Left forelimb (tissue), 1 donor: ENCODE data around the gene ASCL5.

ENCODE experiments used
- DNase-seq: peaks from one replicate; pipeline ENCODE4 v3.0.0-alpha.2; 2018; ENCODE audit warnings: low spot score

ASCL5 gene

DNA sequence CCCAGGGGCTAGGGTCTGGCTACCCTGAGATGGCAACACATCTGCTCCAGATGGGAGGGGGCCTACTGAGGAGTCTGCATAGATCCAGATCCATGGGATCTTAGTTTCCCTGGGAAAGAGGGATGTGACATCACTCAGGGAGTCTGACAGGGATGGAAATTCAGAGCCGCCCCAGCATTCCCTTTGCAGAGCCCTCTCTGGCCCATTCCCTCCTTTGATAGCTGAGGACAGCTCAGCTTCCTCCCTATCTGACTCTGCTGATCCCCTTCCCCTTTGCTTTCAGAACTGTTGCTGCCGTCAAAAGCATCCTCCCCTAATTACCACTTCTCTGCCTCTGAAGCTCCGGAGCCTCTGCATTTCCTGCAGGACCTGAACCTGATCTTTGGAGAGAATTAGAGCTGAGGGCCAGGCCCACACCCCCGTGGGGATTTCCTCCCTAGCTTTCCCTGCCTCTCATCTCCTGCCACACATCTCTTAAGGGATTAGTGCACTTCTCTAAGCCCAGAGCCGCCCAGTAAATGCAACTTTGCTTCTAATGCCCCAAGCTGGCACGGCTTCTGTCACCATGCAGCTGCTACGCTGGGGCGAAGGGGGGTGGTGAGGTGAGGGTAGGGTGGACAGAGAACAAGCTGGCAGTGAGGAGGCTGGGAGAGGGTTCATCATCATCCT is 9.5 kb upstream of the ASCL5 start:
- DNase-seq, result no peak

DNA sequence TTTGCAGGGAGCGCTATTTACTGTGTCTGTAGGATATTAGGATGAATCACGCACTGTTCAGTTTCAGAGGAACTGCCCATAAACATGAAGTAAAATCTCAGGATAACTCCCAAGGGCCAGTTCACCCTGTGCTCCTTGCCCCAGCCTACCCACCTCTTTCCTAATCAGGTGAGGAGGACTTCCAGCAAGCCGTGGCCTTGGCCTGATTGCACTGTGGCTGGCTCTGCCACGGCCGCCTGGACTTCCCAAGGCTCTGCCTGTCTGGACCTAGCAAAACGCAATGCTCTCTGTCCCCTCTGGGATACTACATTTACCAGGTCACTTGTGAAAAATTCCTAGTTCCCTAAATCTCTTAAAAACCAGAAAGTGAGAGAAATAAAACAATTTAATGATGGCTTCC is 7.4 kb upstream of the ASCL5 start:
- no peak for DNase-seq

DNA sequence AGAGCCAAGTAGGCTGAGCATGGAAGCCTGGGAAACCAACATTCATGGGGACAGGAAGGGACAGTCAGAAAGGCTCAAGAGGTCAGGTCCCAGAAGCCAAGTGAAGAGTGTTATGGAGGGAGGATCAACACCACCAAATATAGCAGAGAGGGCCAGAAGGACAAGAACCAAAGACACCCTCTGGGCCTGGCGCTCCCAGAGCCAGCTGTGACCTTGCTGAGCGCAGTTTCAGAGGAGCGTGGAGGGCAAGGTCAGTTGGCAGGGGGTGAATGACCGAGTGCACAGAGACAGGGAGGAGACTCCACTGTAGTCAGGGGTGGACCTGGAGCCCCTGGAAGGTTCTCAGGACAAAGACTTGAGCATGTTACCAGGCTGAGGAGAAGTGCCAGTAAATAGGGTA is 4.4 kb upstream of the ASCL5 start:
- DNase-seq, result no peak

DNA sequence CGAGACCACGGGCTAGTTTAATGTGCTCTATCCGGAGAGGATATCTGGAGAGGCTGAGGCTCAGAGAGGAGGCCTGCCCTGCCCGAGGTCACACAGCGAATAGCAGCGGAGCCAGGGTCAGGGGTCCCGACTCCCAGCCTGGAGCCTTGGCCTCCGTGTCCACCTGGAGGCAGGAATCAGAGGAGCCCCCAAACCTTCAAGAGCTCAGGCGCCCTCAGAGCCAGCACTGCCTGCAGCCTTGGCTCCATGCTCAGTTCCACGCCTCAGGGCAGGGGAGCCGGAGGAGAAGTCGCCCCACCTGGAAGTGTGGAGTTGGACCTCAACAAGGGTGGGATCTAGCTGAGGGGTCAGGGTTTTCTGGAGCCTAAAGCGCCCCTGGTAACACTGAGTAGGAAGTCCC is 2.0 kb upstream of the ASCL5 start:
- no peak for DNase-seq

DNA sequence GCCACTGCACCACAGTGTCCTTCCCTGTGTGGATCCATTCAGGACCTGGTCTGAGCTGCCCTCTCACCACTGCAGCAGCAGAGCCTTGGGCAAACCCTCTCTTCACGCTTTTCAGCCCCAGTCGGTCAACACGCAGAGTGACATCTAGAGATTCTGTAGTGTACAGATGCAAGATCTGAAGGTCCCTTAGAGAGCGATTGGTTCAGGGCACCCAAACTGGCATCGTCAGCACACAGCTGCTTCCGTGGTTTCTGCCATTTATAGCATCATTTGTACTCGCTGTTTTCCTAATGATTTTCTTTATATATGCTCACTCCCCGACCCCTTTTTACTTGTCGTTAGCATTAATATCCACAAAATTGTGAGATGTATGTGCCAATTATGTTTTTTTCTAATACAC is 1.5 kb upstream of the ASCL5 start:
- DNase-seq, result no peak

DNA sequence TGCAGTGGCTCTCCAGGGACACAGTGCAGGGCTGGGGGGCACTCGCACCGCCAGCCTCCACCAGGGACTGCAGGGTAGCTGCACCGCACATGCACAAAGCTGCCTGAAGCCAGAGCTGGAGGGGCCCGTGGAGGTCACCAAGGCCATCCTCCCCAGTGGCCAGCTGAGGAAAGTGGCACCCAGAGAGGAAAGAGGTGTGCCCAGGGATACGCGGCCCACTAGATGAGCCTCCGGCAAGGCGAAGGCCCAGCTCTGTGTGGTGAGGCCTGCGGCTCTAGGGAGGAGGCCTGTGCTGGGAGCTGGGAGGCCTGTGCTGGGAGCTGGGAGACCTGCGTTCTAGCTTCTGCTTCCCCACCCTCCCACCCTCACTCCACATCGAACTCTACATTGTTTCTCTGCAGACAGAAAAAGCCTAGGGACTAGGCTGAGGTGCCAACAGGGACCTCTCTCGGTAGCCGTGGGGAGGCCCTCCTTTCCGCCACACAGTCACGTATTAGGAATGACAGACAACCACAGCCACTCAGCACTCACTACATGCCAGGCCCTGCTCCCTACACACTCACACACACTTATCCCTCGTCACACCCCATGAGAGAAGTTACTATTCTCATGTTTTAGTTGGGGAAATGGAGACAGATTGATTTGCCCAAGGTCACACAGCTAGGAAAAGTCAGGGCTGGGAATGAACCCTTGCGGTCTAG is 921 bp upstream of the ASCL5 start:
- no peak for DNase-seq

DNA sequence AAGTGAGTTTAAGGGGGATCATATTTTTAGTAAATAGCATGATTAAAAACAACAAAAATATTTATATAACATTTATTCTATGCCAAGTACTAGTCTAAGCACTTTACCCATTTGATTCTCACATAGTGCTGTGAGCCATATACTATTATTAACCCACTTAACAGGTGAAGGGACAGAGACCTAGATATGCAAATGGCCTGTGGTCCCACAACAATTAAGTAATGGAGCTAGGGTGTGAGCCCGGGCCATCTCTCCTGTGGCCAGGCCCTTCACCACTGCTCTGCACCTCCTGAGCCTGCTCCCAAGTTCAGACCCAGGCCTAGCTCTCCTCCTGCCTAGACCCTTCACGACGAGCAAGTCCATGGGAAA is 537 bp downstream of the ASCL5 start:
- no peak for DNase-seq

DNA sequence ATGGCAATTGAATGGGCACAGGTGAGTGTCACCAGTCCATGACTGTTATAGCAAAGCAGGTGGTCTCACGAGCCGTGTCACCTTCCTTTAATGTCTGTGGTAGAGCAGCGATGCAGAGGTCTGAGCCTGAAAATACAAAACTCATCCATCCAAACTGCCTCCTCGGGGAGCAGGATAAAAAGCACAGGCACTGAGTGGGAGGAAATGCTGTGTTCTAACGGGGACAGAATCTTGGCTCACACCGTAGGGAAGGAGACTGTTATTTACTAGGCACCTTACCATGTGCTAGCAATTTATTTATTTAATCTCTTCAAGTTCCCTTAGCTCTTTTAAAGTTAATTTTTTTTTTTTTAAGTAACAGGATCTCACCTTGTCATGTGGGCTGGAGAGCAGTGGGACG is 1.2 kb downstream of the ASCL5 start:
- DNase-seq, result no peak

DNA sequence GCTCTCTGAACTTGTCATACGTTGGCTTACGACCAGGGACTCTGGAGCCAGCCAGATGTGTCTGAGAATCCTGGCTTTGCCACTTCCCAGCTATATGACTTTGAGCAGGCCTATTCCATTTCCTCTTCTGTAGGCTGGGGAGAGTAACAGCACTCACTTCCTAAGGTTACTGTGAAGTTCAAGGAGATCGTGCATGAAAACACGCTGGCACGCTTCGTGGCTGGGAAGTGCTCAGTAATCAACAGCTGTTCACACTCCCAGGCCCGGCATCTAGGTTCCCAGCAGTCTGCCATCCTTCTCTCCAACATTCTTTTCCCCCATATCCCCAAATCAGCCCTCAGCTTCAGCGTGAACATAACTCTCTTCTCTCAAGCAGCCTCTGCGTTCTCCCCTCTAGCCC is 2.0 kb downstream of the ASCL5 start:
- DNase-seq, result no peak

DNA sequence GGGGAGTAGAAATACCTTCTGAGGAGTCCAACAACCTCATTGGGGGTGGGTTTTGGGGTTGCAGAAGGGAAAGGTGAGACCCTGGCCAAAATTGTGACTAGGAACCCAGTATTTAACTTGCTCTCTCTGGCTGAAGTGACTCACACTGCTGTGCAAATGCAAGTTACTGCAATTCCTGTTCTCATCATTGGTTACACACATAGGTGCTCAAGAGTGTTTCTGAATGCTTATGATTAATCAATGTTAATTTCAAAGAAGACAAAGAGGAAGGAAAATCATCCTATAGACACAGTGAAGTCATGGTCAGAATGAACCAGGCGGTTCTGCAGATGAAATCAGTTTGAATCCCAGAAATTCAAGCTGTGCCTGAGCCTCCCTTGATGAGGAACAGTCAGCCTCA is 3.1 kb downstream of the ASCL5 start:
- no peak for DNase-seq

DNA sequence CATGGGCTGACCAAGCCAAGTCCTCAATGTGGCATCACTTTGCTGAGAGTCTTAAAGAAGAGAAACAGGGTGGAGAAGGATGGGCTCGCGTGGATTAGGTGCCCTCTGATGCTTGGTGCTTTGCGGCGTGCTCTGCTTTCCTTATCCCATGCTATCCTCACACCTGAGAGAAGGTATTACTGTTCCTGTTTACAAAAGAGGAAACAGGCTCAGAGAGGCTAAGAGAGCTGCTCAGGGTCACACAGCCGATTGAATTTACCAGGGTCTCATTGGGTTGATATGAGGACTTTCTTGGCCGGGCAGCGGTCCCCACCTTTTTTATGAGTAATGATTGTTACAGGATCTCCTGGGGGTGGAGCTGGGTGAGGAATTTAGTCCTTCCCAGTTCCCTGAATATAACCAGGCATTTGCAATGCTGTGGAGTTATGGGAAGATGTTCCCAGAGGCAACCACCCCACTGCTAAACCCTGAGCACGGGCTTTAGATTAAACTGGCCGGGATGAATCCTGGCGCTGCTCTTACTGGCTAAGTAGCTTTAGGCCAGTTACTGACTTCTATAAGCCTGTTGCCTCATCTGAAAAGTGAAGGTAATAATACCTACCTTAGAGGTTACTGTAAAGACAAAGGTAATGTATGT is 4.5 kb downstream of the ASCL5 start:
- no peak for DNase-seq

DNA sequence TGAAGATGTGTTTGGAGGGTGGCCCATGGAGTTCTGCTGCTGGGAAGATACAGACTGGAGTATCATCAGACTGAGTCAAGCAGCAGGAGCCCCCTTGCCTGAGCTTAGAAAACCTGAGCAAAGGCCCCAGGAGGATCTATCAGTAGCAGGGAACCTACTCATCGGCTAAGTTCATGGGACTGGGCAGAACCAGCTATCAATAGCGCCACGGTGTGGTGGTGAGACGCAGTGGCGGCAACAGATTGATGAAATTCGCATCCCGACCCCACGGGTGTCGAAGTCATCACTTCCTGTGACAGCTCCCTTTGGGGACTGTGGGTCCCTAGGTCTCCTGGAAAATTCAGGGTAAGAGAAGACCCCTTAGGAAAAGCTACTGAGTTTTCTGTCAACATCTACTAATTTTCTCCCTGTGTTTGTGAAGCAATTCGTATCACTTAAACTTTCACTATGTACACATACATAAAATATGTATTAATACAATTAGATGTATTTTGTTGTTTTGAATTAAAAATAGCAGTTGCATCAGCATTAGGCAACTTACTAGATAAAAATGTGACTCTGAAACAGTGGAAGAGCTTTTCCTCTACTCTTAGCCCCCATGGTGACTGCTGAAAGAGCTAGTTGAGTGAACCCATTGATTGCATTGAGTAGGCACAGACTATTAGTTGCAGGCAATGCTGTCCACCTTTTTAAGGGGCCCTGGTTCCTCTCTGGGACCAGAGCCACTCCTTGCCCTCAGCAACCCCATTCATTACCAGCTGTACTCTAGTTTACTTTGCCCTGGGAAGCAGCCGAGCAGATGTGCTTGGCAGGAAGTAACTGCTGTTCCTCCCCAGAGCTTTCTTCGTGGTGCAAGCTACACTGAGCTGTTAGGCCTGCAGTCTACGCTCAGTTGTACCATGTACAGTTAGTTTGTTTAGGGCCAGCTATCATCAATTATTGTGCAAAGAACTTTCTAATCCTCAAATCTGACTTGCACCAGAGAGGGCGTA is 7.5 kb downstream of the ASCL5 start:
- no peak for DNase-seq

DNA sequence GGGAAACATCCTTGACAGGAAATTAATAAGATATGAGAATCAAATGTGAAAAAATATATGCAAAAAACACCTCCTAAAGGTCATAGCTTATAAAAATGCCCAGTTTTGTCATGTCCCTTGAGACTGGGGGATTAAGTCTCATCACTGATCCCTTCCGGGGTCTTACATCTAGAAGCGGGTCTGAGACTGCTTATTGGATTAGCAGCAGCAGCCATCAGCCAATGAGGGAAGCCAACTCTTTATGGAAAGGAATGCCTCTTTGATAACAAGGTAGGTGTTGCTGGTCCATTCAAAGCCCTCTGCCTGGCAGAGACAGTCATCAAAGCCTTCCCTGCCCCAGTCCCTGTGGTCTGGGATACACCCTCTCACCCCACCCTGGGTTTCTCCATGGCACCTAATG is 10.9 kb downstream of the ASCL5 start:
- no peak for DNase-seq

DNA sequence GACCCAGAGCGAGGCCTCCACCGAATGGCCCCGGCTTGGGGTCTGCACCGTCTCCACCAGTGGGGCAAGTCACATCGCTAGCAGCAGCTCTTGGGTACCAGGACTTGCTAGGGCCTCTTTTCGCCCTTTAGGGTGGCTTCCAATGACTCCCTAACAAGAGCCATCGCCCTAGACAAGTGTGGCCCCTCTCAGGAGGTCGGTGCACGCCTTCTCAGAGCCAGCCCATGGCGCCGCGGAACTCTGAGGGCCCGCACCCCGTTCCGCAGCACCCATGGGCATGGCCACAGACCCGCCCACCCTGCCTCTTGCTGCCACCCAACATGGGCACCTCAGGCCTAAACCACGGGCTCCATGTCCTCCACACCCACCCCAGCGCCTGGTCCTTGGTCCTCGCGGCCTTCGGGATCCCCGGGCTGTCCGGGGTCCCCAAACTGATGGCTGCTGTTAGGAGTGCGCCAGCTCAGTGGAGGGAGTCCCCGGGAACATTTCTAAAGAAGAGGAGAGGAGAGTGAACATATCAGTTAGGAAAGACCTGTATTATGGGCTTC is 11.5 kb downstream of the ASCL5 start:
- no peak for DNase-seq

DNA sequence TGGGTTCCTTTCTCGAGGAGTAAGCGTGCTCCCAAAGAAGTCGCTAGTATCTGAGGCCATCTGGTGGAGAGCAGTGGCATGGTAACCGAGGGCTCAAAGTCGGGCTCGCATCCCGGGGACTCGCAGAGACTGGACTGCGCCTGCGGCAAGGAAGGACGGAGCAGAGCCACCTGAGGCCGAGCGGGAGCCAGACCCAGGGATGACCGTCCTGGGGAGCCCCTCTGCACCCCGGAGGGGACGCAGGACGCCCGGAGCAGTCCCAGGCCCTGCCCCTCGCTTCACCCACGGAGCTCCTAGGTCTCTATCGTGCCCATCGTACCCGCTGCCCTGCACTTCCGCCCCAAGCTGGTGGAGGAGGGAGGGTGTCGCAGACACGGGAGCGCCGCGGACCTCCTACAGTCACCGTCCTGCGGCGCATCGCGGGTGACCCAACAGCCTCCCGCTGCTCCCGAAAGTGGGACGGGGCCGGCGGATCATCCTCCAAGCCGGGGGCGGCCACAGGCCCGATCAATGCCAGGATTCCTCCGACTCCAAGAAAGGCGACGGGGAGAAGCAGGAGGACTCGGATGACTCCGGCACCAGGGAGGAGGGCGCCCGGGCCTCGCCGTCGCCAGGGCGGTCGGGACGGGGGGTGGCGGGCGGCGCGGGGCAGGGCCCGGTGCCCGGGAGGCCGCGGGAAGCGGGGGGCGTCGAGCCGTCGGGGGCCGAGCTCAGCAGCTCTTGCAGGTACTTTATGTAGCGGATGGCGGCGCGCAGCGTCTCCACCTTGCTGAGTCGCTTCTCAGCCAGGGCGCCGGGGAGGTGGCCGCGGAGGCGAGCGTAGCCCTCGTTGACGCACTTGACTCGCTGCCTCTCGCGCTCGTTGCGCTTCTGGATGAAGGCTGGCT is 12.5 kb downstream of the ASCL5 start:
- peak; percentile 89 for DNase-seq

DNA sequence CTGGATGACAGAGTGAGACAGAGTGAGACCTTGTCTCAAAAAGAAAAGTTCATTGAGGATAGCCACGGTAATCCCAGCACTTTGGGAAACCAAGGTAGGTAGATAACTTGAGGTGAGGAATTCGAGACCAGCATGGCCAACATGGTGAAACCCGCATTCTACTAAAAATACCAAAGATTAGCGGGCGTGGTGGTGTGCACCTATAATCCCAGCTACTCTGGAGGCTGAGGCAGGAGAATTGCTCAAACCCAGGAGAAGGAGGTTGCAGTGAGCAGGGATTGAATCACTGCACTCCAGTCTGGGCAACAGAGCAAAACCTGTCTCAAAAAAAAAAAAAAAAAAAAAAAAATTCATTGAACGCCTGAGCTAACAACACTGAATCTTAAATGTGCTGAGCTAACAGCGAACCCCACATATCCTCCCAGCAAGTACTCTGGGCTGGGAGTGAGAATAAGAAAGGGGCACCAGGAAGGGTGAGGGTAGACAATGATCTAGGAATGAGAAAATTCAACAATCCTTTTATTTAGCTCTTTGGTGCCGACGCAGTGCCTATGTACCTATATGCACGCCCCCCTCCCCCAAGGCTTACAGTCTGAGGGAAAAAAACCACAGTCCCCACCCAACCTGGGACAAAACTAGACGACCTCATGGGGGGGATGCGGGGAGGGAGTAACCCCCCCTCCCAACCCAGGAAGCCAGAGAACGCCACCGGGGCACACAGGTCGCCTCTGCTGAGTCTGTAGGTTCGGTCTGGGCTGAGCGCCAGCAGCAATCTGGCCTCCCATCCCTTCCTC is 13.3 kb downstream of the ASCL5 start:
- DNase-seq, result no peak

DNA sequence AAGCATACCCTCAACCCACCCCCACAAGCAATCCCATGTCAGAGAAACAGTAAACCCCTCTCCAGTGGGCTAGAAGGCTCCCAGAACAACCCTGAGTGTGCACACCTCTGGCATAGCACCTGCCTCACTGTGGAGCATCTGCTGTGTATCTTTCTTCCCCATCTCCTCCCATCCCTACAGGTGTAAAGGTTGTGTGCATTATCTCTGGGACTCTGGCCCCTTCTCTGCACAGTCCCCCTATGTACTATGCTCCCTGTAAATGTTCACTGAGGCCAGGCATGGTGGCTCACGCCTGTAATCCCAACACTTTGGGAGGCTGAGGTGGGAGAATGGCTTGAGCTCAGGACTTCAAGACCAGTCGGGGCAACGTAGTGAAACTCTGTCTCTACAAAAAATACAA is 14.1 kb downstream of the ASCL5 start:
- no peak for DNase-seq

DNA sequence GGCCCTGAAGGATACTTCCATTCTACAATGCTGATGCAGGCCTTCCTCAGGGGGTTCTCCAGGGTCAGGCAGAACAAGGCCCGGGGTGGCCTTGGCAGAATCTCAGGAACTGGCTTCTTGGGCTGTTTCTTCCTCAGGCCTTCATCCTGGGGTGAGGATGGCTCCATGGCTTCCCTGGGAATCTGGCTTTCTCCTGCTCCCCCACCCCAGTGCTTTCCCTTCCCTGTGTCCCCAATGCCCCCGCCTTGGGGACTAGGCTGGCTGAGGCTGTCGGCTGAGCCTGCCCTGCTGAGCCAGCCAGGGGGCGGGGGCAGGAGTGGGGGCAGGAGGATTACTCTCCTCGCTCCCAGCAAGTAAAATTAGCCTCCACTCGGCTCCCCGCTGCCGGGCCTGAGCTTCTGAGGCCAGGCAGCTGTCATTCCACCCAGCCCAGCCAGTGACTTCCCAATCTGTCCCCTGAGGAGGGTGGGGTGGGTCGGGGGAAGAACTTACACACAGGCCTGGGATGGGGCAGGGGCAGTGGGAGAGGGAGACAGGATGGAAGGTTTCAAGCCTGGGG is 14.7 kb downstream of the ASCL5 start, which contains the start of gene CACNA1S:
Gene CACNA1S (minus strand): TSS at position 254 of the 559 bp plus-strand sequence. CDS start 87 bp downstream, at position 167.
- no peak for DNase-seq

DNA sequence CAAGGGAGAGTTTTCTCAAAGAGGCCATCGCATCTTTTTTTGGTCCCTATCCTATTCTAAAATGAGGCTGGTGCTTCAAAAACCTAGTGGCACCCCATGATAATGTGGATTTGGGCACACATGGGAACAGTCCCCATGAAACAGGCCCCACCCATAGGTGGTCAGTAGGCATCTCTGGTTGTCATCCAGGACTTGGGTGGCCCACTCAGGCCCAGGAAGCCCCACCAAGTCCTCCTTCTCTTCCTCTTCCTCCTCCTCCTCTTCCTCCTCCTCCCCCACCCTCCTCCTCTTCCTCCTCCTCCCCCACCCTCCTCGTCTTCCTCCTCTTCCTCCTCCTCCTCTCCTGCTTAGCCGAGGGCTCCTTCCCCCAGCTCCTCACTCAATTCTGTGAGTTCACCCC is 15.3 kb downstream of the ASCL5 start:
- no peak for DNase-seq

DNA sequence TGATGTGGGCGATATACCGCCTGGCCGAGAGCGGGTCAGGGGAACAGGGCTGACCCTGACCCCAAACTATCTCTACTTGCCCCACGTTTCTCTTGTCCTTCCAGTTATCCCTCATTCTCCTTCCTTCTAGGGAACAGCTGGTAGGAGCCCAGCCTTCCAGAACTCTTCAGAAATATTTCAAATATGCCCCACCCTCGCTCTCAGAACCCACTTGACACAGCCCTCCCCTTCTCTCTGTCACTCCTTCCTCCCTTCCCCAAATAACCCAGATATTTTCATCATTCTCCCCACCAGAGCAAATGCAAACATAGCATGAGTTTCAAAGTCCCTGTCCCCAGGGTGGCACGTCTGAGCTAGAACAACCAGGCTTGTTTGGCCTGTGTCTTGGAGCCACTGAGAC is 15.8 kb downstream of the ASCL5 start:
- DNase-seq, result no peak
